ENCODE measurements around the gene NUDT12.

- TF ChIP-seq CTCF (IDR thresholded peaks at IDR 0.05) = no peak
- TF ChIP-seq POLR2A (IDR thresholded peaks at IDR 0.05) = no peak
Measured at GRCh38 chr5:103512500-103512899, 50.1 kb downstream of the NUDT12 start.
